Measurements from ENCODE around the gene FYTTD1. TPM values are rescaled to one million over a fixed set of nuclear protein-coding genes. Genes with fewer than 3 reads are reported as not detected.

Gene FYTTD1
- total RNA-seq, 1 donor from 2014 or later, result 61.1 TPM

- FAIRE-seq (no peak), DNase-seq (ENCODE audit: low spot score in 2 of 2) (peak; percentile 98)
These were observed 13.0 kb upstream of the FYTTD1 start, which contains the start of gene RUBCN for GRCh38 chr3:197736491-197737318. TSS of gene RUBCN (minus strand) at chr3:197736904. CDS start at chr3:197736719, 185 bp downstream.

GRCh38 chr3:197737319-197737649 lies 12.4 kb upstream of the FYTTD1 start:
- no peak for DNase-seq (ENCODE audit: low spot score in 2 of 2)
- no peak for FAIRE-seq

- DNase-seq (ENCODE audit: low spot score in 2 of 2) (no peak), FAIRE-seq (no peak)
These were observed 11.8 kb upstream of the FYTTD1 start for GRCh38 chr3:197737749-197738462.

GRCh38 chr3:197742787-197743186 lies 6.9 kb upstream of the FYTTD1 start:
- DNase-seq (ENCODE audit: low spot score in 2 of 2) (no peak), FAIRE-seq (no peak)

- no peak for DNase-seq (ENCODE audit: low spot score in 2 of 2)
- no peak for FAIRE-seq
These were observed 3.5 kb upstream of the FYTTD1 start for GRCh38 chr3:197746209-197746608.

- DNase-seq (ENCODE audit: low spot score in 2 of 2) (no peak), FAIRE-seq (no peak)
These were observed 2.9 kb upstream of the FYTTD1 start for GRCh38 chr3:197746801-197747237.

- no peak for FAIRE-seq
- DNase-seq (ENCODE audit: low spot score in 2 of 2), result no peak
These were observed 927 bp upstream of the FYTTD1 start for GRCh38 chr3:197748597-197749314.

GRCh38 chr3:197749315-197749600 lies 425 bp upstream of the FYTTD1 start:
- peak in 1 of 2 donors; percentile 48 for DNase-seq (ENCODE audit: low spot score in 2 of 2)
- no peak for FAIRE-seq

GRCh38 chr3:197750396-197750831 lies 731 bp downstream of the FYTTD1 start:
- FAIRE-seq (no peak), DNase-seq (ENCODE audit: low spot score in 2 of 2) (peak; percentile 50 to 67)

- DNase-seq (ENCODE audit: low spot score in 2 of 2) (no peak), FAIRE-seq (no peak)
These were observed 1.4 kb downstream of the FYTTD1 start for GRCh38 chr3:197750858-197751737.

- FAIRE-seq, result no peak
These were observed 2.4 kb downstream of the FYTTD1 start for GRCh38 chr3:197752107-197752506.

GRCh38 chr3:197753263-197753662 lies 3.6 kb downstream of the FYTTD1 start:
- DNase-seq (ENCODE audit: low spot score in 2 of 2) (no peak), FAIRE-seq (no peak)

More at GRCh38 chr3:197752107-197752506, 2.4 kb downstream of the FYTTD1 start:
- no peak for DNase-seq (ENCODE audit: low spot score in 2 of 2)

- FAIRE-seq (no peak), DNase-seq (ENCODE audit: low spot score in 2 of 2) (no peak)
These were observed 7.0 kb downstream of the FYTTD1 start for GRCh38 chr3:197756704-197757103.

- DNase-seq (ENCODE audit: low spot score in 2 of 2), result no peak
- FAIRE-seq, result no peak
These were observed 8.8 kb downstream of the FYTTD1 start for GRCh38 chr3:197758512-197758911.

- DNase-seq (ENCODE audit: low spot score in 2 of 2) (no peak), FAIRE-seq (no peak)
These were observed 12.1 kb downstream of the FYTTD1 start for GRCh38 chr3:197761784-197762183.

GRCh38 chr3:197775317-197775716 lies 25.6 kb downstream of the FYTTD1 start:
- FAIRE-seq, result no peak
- DNase-seq (ENCODE audit: low spot score in 2 of 2), result no peak

GRCh38 chr3:197782230-197782629 lies 32.5 kb downstream of the FYTTD1 start:
- FAIRE-seq, result no peak
- no peak for DNase-seq (ENCODE audit: low spot score in 2 of 2)

- FAIRE-seq (no peak), DNase-seq (ENCODE audit: low spot score in 2 of 2) (no peak)
These were observed 34.4 kb downstream of the FYTTD1 start for GRCh38 chr3:197784019-197784585.

- no peak for FAIRE-seq
These were observed 37.7 kb downstream of the FYTTD1 start for GRCh38 chr3:197787412-197787811.

GRCh38 chr3:197789309-197789708 lies 39.6 kb downstream of the FYTTD1 start:
- FAIRE-seq (no peak), DNase-seq (ENCODE audit: low spot score in 2 of 2) (no peak)

More at GRCh38 chr3:197787412-197787811, 37.7 kb downstream of the FYTTD1 start:
- DNase-seq (ENCODE audit: low spot score in 2 of 2), result no peak
